KMS-11 (cell line): ENCODE data around the gene CASQ2.

Experiments
- H2AFZ ChIP-seq: fragments of 200-600 bp; sonication (generic); 2 replicates; pipeline ENCODE4 v1.6.1; 2016; ENCODE audit warnings: antibody characterized with exemption, mixed run types, low read depth
- H3K27ac ChIP-seq: fragments of 200-600 bp; sonication (generic); 2 replicates; pipeline ENCODE4 v1.6.1; 2016; ENCODE audit warnings: mild to moderate bottlenecking, mixed run types
- H3K27me3 ChIP-seq: fragments of 200-600 bp; sonication (generic); 2 replicates; pipeline ENCODE4 v1.6.1; 2017; ENCODE audit warnings: mild to moderate bottlenecking, low read depth, mixed run types, moderate library complexity; ENCODE audit not compliant: insufficient read depth
- H3K36me3 ChIP-seq: fragments of 200-600 bp; sonication (generic); 2 replicates; pipeline ENCODE4 v1.6.1; 2017; ENCODE audit warnings: mild to moderate bottlenecking, mixed run types; ENCODE audit not compliant: insufficient read depth
- H3K4me1 ChIP-seq: fragments of 200-600 bp; sonication (generic); 2 replicates; pipeline ENCODE4 v1.6.1; 2016; ENCODE audit warnings: mild to moderate bottlenecking, low read depth, mixed run types; ENCODE audit not compliant: poor library complexity, severe bottlenecking
- H3K4me2 ChIP-seq: fragments of 200-600 bp; sonication (generic); 2 replicates; pipeline ENCODE4 v1.7.0; 2016; ENCODE audit warnings: mild to moderate bottlenecking, mixed run types
- H3K4me3 ChIP-seq: fragments of 200-600 bp; sonication (generic); IDR thresholded peaks from 2 replicates; pipeline ENCODE4 v1.6.1; 2017; ENCODE audit warnings: low read depth, low read length, mixed read lengths; ENCODE audit not compliant: insufficient read depth
- H3K79me2 ChIP-seq: fragments of 200-600 bp; sonication (generic); 2 replicates; pipeline ENCODE4 v1.6.1; 2016; ENCODE audit warnings: low read depth, mixed run types; ENCODE audit not compliant: insufficient read depth
- H3K9ac ChIP-seq: fragments of 200-600 bp; sonication (generic); 2 replicates; pipeline ENCODE4 v1.6.1; 2016; ENCODE audit warnings: mild to moderate bottlenecking, mixed run types
- H4K20me1 ChIP-seq: fragments of 200-600 bp; sonication (generic); 2 replicates; pipeline ENCODE4 v1.6.1; 2016; ENCODE audit warnings: mild to moderate bottlenecking, mixed run types; ENCODE audit not compliant: insufficient read depth
- CTCF ChIP-seq: fragments of 200-600 bp; sonication (generic); conservative IDR thresholded peaks from 2 replicates; pipeline ENCODE4 v1.6.1; 2017; ENCODE audit warnings: low read depth, mild to moderate bottlenecking, antibody characterized with exemption, low read length, moderate library complexity, mixed read lengths

The CASQ2 gene

DNA sequence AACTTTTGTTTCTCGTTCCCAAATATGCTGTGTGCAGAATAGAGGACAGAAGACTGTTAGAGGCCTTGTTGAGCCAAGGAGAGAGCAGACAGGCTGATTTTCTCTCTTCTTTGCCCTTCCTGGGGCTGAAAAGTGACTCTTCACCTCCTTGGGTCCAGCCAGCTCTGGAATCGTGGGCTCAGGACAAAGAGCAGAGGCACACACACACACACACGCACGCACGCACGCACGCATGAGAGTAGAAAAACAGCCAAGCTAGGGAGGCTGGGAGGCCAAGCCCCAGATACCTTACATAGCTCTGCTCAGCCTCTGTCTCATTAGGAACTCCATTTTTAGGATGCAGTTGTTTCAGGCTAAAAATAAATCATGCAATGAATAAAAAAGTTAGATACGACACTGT is at the start of gene CASQ2:
Gene CASQ2 (minus strand): TSS at position 166 of the 400 bp plus-strand sequence. CDS start 173 bp downstream, outside the sequence.
- Histone ChIP-seq H3K4me2 (no peak within 1 kb of the TSS), H3K27ac (no peak within 1 kb of the TSS), H3K4me1 (no peaks in the 10 kb centered on the region), H2AFZ (no peak within 1 kb of the TSS), H3K27me3 (no peaks in the 10 kb centered on the region), H3K36me3 (no peaks in the 10 kb centered on the region), H3K79me2 (no peaks in the 10 kb centered on the region), H3K4me3 (no peak within 1 kb of the TSS), H4K20me1 (no peaks in the 10 kb centered on the region), H3K9ac (no peak within 1 kb of the TSS)
- no peak for TF ChIP-seq CTCF

DNA sequence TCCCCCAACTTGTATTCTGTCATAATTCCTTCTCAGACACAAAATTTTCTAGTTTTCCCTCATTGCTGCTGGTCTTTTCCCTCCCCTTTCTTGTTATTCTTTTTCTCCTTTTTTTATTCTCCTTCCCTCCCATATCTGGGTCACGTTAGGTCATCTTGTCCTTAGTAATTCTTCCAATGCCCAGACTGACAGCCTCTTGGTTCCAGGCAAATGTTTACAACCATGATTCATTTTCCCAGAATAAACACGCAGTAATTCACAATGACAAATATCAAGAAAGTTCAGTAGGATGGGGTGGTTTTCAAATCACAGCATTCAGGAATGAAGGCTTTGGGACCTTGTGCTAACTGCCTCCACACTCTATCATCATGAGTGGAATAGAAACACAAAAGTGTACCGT is 47.2 kb upstream of the CASQ2 start:
- H3K9ac ChIP-seq: no peak overlapping the region
- no peak overlapping the region for H3K27ac ChIP-seq
- no peaks in the 10 kb centered on the region for H3K4me1 ChIP-seq
- no peaks in the 10 kb centered on the region for H3K79me2 ChIP-seq
- H3K4me2 ChIP-seq: no peak overlapping the region
- no peak overlapping the region for H3K4me3 ChIP-seq
- H3K27me3 ChIP-seq: no peaks in the 10 kb centered on the region
- no peak overlapping the region for H2AFZ ChIP-seq
- TF ChIP-seq CTCF: no peak
- no peaks in the 10 kb centered on the region for H3K36me3 ChIP-seq
- no peaks in the 10 kb centered on the region for H4K20me1 ChIP-seq

GRCh38 chr1:115814685-115815398 is 46.3 kb upstream of the CASQ2 start:
- Histone ChIP-seq H4K20me1 (no peaks in the 10 kb centered on the region), H3K36me3 (no peaks in the 10 kb centered on the region), H2AFZ (no peak overlapping the region), H3K9ac (no peak overlapping the region), H3K27me3 (no peaks in the 10 kb centered on the region), H3K79me2 (no peaks in the 10 kb centered on the region), H3K4me1 (no peaks in the 10 kb centered on the region), H3K27ac (no peak overlapping the region), H3K4me2 (no peak overlapping the region), H3K4me3 (no peak overlapping the region)
- TF ChIP-seq CTCF: no peak

DNA sequence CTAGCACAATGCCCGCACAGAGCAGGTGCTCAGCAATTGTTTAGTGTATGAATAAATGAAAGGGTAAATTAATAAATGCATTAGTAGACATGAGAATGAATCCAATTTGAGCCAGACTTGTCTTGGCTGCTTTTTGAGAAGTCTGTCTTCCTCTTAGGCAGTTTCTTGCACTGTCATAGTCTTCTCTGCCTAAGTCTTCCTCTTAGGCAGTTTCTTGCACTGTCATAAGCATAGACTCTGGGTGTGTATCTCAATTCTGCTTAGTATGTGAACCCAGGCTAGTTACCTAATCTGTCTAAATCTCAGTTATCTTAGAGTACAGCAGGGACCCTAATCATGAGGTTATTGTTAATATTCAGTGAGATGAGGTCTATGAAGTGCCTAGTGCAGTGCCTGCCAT is 45.2 kb upstream of the CASQ2 start:
- Histone ChIP-seq H3K27me3 (no peaks in the 10 kb centered on the region), H2AFZ (no peak overlapping the region), H3K4me2 (no peak overlapping the region), H4K20me1 (no peaks in the 10 kb centered on the region), H3K79me2 (no peaks in the 10 kb centered on the region), H3K36me3 (no peaks in the 10 kb centered on the region), H3K27ac (no peak overlapping the region), H3K4me1 (no peaks in the 10 kb centered on the region), H3K9ac (no peak overlapping the region), H3K4me3 (no peak overlapping the region)
- TF ChIP-seq CTCF: no peak
